HG02938 (cell line): ENCODE measurements around the gene ZNF597.
"Not testable (repeated sequence)": the region's sequence is repeated elsewhere in the genome, so short reads cannot be mapped to it uniquely, and the experiment has no call there.

Source experiments
- ATAC-seq: cut with Tn5 transposase; IDR thresholded peaks from one replicate; pipeline ENCODE4 v1.9.1; 2021; ENCODE audit warnings: mild to moderate bottlenecking, moderate library complexity; ENCODE audit not compliant: unreplicated experiment

The ZNF597 gene

GRCh38 chr16:3475604-3476375 lies 32.5 kb upstream of the ZNF597 start:
- ATAC-seq, result no peak

- ATAC-seq, result not testable (repeated sequence)
Measured at GRCh38 chr16:3474870-3475269, 31.6 kb upstream of the ZNF597 start.

- no peak for ATAC-seq
Measured at GRCh38 chr16:3474136-3474779, 31.0 kb upstream of the ZNF597 start.

GRCh38 chr16:3473596-3473943 lies 30.3 kb upstream of the ZNF597 start:
- ATAC-seq, result not testable (repeated sequence)

GRCh38 chr16:3472878-3473595 lies 29.7 kb upstream of the ZNF597 start:
- ATAC-seq, result no peak

- no peak for ATAC-seq
Measured at GRCh38 chr16:3471518-3472176, 28.3 kb upstream of the ZNF597 start.

- ATAC-seq, result no peak
Measured at GRCh38 chr16:3470723-3471122, 27.4 kb upstream of the ZNF597 start.

GRCh38 chr16:3469736-3470135 lies 26.4 kb upstream of the ZNF597 start:
- ATAC-seq, result no peak

- no peak for ATAC-seq
Measured at GRCh38 chr16:3468501-3468900, 25.2 kb upstream of the ZNF597 start.

GRCh38 chr16:3467921-3468320 lies 24.6 kb upstream of the ZNF597 start:
- ATAC-seq, result no peak

- ATAC-seq, result no peak
Measured at GRCh38 chr16:3467182-3467581, 23.9 kb upstream of the ZNF597 start.

- ATAC-seq, result no peak
Measured at GRCh38 chr16:3465911-3466584, 22.7 kb upstream of the ZNF597 start.

- ATAC-seq, result no peak
Measured at GRCh38 chr16:3465301-3465700, 22.0 kb upstream of the ZNF597 start.

- no peak for ATAC-seq
Measured at GRCh38 chr16:3461151-3461550, 17.8 kb upstream of the ZNF597 start.

- ATAC-seq, result no peak
Measured at GRCh38 chr16:3460585-3460984, 17.3 kb upstream of the ZNF597 start.

- no peak for ATAC-seq
Measured at GRCh38 chr16:3460121-3460520, 16.8 kb upstream of the ZNF597 start.

- ATAC-seq, result no peak
Measured at GRCh38 chr16:3459401-3460090, 16.2 kb upstream of the ZNF597 start.

- no peak for ATAC-seq
Measured at GRCh38 chr16:3458852-3459361, 15.6 kb upstream of the ZNF597 start.

- ATAC-seq, result peak; percentile 6
Measured at GRCh38 chr16:3458278-3458851, 15.1 kb upstream of the ZNF597 start.
